Measurements from ENCODE around the gene ACD.
A peak's percentile ranks its signal among the peaks of the same experiment; 100 is the strongest.
"Not testable (repeated sequence)": the region's sequence is repeated elsewhere in the genome, so short reads cannot be mapped to it uniquely, and the experiment has no call there.

Gene ACD

GRCh38 chr16:67659675-67660563, at the start of gene ACD:
Gene ACD, minus strand, starts transcription at chr16:67660260. Its CDS starts 40 bp downstream, at chr16:67660220.
- DNase-seq, result peak; percentile 85

GRCh38 chr16:67709050-67709449, 49.0 kb upstream of the ACD start:
- no peak for DNase-seq

GRCh38 chr16:67708368-67708771, 48.3 kb upstream of the ACD start:
- DNase-seq, result no peak

GRCh38 chr16:67707790-67708189, 47.7 kb upstream of the ACD start:
- DNase-seq, result no peak

- no peak for DNase-seq
Observed at GRCh38 chr16:67707210-67707609, 47.1 kb upstream of the ACD start.

- no peak for DNase-seq
Observed at GRCh38 chr16:67704110-67704509, 44.0 kb upstream of the ACD start.

- DNase-seq, result no peak
Observed at GRCh38 chr16:67703626-67704025, 43.6 kb upstream of the ACD start.

GRCh38 chr16:67702130-67702529, 42.1 kb upstream of the ACD start:
- no peak for DNase-seq

- DNase-seq, result no peak
Observed at GRCh38 chr16:67701420-67701819, 41.4 kb upstream of the ACD start.

- DNase-seq, result no peak
Observed at GRCh38 chr16:67699265-67699664, 39.2 kb upstream of the ACD start.

- DNase-seq, result no peak
Observed at GRCh38 chr16:67697422-67698185, 37.5 kb upstream of the ACD start.

- DNase-seq, result no peak
Observed at GRCh38 chr16:67694611-67695010, 34.6 kb upstream of the ACD start.

- DNase-seq, result not testable (repeated sequence)
Observed at GRCh38 chr16:67693517-67694285, 33.6 kb upstream of the ACD start.

- no peak for DNase-seq
Observed at GRCh38 chr16:67685388-67686112, 25.5 kb upstream of the ACD start.

- no peak for DNase-seq
Observed at GRCh38 chr16:67683767-67684166, 23.7 kb upstream of the ACD start.

- no peak for DNase-seq
Observed at GRCh38 chr16:67679935-67680897, 20.2 kb upstream of the ACD start.

GRCh38 chr16:67678354-67679023, 18.4 kb upstream of the ACD start:
- no peak for DNase-seq

GRCh38 chr16:67677712-67678111, 17.7 kb upstream of the ACD start:
- DNase-seq, result no peak

- no peak for DNase-seq
Observed at GRCh38 chr16:67676939-67677338, 16.9 kb upstream of the ACD start.

GRCh38 chr16:67676516-67676915, 16.5 kb upstream of the ACD start:
- DNase-seq, result no peak

GRCh38 chr16:67675999-67676398, 15.9 kb upstream of the ACD start:
- DNase-seq, result no peak
